HG02642 (cell line): Measurements from ENCODE around the gene NDUFA8.

Experiments used
- ATAC-seq: cut with Tn5 transposase; IDR thresholded peaks from one replicate; pipeline ENCODE4 v1.9.1; 2021; ENCODE audit warnings: mild to moderate bottlenecking; ENCODE audit not compliant: unreplicated experiment, poor library complexity

Gene NDUFA8

GRCh38 chr9:122140368-122141193 is 19.0 kb downstream of the NDUFA8 start:
- ATAC-seq = no peak

GRCh38 chr9:122138560-122139268 is 20.9 kb downstream of the NDUFA8 start:
- no peak for ATAC-seq

GRCh38 chr9:122135529-122135859 is 24.1 kb downstream of the NDUFA8 start:
- no peak for ATAC-seq

- no peak for ATAC-seq
Measured at GRCh38 chr9:122134822-122135528, 24.6 kb downstream of the NDUFA8 start.

GRCh38 chr9:122133984-122134535 is 25.5 kb downstream of the NDUFA8 start:
- no peak for ATAC-seq

GRCh38 chr9:122133263-122133983 is 26.2 kb downstream of the NDUFA8 start:
- ATAC-seq = no peak

GRCh38 chr9:122132539-122132938 is 27.0 kb downstream of the NDUFA8 start:
- ATAC-seq = no peak

- no peak for ATAC-seq
Measured at GRCh38 chr9:122131401-122132001, 28.1 kb downstream of the NDUFA8 start.

- ATAC-seq = no peak
Measured at GRCh38 chr9:122130837-122131236, 28.7 kb downstream of the NDUFA8 start.

- no peak for ATAC-seq
Measured at GRCh38 chr9:122129969-122130368, 29.6 kb downstream of the NDUFA8 start.

GRCh38 chr9:122128969-122129343 is 30.6 kb downstream of the NDUFA8 start:
- ATAC-seq = no peak

GRCh38 chr9:122128007-122128968 is 31.3 kb downstream of the NDUFA8 start:
- ATAC-seq = no peak

GRCh38 chr9:122127396-122127798 is 32.2 kb downstream of the NDUFA8 start:
- no peak for ATAC-seq

- no peak for ATAC-seq
Measured at GRCh38 chr9:122126331-122127261, 33.0 kb downstream of the NDUFA8 start.

- ATAC-seq = no peak
Measured at GRCh38 chr9:122125509-122126330, 33.9 kb downstream of the NDUFA8 start.

GRCh38 chr9:122125158-122125508 is 34.4 kb downstream of the NDUFA8 start:
- peak; percentile 72 for ATAC-seq

GRCh38 chr9:122124528-122124927 is 35.1 kb downstream of the NDUFA8 start:
- no peak for ATAC-seq
